Stimulated activated CD4-positive, alpha-beta T cell treated with anti-CD3 and anti-CD28 coated beads, Interleukin-15, amount 100 ng/mL, for 1 hour (primary cell): ENCODE measurements around the gene PAPPA.

Experiments used
- DNase-seq, 2 donors: peaks; one replicate each; pipeline ENCODE4 v3.0.0-alpha.2; 2020; ENCODE audit warnings: low read depth in 1 of 2, low spot score in 1 of 2

Gene PAPPA

DNA sequence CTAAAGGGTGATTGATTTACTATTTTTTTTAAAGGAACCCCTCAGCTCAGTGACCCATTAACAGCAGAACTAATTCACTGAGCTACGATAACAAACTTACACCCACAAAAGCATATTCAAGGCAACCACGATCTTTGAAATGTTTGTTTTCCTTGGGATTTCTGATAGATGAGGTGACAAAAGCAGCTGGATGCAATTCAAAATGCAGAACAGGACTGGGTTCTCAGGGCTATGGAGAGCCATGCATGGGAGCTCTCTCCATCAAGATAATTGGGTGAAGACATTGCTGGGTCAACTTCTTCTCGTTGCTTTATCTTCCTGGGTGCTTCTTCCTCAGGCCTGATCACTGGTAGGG is 60.1 kb downstream of the PAPPA start:
- DNase-seq: no peak

DNA sequence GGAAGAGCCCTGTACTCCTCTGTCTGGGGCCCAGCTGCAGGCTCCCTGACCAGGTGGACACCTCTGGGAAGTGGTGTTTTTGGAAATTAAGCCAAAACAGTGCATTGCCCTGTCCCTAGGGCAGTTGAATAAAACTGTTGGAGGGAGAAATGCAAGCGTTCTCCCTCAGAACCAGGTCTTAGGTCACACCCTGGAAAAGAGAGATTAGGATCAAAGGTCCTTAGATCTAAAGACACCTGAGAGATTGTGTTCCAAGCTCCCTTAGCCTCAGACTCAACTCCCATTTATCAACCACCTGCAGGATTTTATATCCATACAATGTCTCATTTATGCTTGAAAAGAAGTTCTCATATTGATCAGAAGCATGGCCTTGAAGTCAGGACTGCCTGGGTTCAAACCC is 64.8 kb downstream of the PAPPA start:
- DNase-seq: no peak

GRCh38 chr9:116219686-116220085 is 66.1 kb downstream of the PAPPA start:
- no peak for DNase-seq

- no peak for DNase-seq
These were observed 70.3 kb downstream of the PAPPA start for GRCh38 chr9:116223926-116224325.

GRCh38 chr9:116230051-116230632 is 76.6 kb downstream of the PAPPA start:
- DNase-seq: no peak

- DNase-seq: no peak
These were observed 79.0 kb downstream of the PAPPA start for GRCh38 chr9:116232424-116233159.

DNA sequence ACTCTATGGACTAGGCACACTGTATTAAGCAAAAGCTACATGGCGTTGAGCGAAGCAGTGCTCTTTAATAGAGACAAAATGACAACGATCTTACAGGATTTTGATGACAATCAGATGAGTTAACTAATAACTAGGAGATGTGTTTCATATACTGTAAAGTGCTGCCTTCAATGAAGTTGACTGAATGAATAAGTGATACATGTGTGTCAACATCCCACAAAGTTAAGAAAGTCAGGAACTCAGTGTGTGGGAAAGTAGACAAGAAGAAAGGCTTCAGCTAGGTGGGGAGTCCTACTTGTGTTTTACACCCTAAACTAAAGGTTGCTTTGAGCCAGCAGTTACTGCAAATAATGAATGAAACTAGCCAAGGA is 79.6 kb downstream of the PAPPA start:
- no peak for DNase-seq

GRCh38 chr9:116234081-116234480 is 80.5 kb downstream of the PAPPA start:
- DNase-seq: no peak

- DNase-seq: no peak
These were observed 83.4 kb downstream of the PAPPA start for GRCh38 chr9:116236979-116237378.

GRCh38 chr9:116237456-116237855 is 83.9 kb downstream of the PAPPA start:
- DNase-seq: no peak

DNA sequence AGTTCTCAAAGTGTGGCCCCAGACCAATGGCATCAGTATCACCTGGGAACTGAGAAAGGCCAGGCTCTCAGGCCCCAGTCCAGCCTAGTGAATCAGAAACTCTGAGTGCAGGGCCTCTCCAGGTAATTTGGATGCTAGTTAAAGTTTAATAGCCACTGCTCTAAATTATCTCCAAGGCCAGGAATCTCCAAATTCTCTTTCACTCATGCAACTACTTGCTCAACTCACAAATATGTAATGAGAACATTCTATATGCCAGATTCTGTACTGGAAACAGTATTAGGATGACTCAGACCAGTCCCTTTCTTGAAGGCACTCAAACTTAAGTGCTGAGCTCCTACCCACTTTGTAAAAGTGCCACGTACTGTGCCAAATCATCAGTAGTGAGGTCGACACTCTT is 84.6 kb downstream of the PAPPA start:
- DNase-seq: no peak

DNA sequence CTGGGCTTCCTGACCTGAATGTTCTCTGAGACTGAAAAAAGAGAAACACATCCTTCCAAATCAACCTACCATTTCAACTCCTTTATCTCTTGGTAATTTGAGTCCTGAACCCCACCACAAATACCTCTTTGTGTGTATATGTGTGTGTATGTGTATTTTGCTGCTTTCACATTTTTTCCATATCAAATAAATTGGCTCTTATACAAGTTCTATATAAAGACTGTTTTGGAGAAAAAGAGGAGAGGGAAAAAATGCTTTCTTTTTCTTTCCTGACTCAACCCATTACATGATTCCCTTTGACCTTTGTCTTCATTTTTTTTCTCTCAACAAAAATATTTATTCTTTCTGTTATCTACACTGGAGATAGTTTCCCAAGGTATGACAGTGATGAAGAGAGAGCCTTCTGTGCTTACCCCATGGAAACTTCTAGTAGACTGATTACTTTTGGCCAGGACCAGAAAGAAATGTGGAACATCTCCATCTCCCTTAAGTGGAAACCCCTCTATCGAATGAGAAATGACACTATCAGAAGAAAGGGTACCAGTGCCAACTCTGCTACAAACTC is 85.3 kb downstream of the PAPPA start:
- DNase-seq: no peak

DNA sequence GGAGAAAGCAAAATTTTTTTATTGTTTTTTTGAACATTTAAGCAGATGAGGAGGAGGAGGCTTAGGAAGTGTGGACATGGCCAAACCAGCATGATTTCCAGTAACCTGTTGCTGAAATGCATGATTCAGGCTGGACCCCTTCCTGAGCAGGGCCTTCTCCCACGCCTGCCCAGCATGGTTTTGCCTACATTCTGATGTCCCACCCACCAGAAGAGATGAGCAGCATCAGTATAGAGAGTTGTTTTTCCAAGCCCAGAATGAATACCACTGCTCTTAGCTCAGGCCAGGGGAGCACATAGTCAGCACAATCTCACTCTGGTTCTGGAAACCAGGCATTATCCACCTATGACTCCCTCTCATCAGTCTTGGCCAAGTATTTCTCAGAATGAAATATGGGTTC is 90.1 kb downstream of the PAPPA start:
- no peak for DNase-seq

DNA sequence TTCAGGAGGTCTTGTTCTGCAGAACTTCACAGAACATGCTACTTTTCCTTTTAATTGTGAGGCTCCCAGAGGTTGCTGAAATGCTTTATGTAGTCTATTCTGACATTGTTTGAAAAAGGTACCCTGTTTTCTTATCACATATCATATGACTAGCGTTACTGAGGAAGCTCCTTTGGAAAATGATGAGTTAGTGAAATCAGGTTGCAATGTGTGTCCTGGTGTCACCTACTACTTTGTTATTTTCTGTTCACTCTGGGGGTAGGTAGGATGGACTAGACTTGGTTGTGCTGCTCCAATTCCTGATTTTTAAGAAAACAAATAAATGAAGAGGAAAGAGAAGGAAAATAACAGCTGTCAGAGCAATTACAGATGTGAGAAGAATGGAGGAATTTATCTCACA is 93.7 kb downstream of the PAPPA start:
- DNase-seq: no peak

DNA sequence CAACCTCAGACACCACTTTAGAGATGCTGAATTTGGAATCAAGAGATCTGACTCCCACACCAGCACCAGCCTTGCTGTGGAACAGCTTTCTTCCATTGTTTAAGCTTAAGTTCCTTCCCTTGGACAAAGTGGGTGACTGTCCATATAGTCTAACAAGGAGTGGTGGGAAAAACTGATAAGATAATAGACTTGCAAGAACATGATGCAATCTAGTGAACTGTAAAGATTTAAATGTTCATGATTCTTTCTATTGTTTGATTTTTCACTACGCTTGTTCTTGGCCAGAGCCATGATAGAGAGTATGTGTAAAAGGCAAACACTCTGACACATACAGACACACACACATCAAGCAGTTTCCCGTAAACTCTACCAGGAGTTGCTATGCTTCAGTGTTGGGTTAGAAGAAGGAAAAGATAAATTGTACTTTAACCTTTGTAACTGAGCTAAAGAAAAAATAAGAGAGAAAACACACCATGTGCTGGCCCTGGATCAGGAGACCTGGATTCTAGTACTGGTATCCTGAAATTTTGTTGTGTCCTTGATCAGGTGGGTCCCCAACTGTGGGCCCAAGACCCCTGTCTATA is 94.3 kb downstream of the PAPPA start:
- DNase-seq: no peak

DNA sequence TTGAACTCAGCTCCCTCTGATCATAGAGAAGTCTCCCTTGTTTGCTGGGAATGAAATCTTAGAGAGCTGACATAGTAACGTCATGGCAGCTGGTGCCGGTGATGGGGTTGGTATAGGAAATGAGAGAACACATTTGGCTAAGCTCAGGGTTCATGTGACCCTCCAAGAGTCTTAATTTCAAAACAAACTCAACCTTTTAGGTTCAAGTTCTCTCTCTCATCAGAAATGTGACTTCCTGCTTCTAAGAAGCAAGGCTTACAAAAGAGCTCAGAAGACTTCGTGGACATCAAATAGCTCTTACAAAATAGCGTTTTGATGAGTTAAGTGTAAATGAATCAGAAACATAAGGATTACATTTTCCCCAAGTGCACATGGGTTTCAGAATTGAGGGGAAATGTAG is 97.3 kb downstream of the PAPPA start:
- no peak for DNase-seq

DNA sequence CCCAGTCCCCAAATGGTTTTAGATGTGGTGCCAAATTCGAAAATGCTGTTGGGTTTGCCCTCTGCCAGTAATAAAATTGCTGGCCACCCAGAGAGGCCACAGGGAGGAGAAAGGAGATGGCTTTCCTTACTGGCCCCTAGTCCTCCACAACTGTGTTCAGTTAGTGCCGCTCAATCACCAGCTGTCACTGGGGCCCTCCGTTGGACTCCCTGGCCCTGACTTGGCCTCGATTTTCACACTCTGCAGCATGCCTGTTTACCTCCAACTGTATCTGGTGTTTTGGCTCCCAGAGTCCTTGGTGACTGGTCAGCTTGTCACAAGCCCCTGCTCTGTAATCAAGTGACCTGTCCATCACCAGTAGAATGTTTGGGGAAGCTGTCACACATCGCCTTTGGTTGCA is 97.8 kb downstream of the PAPPA start:
- no peak for DNase-seq

DNA sequence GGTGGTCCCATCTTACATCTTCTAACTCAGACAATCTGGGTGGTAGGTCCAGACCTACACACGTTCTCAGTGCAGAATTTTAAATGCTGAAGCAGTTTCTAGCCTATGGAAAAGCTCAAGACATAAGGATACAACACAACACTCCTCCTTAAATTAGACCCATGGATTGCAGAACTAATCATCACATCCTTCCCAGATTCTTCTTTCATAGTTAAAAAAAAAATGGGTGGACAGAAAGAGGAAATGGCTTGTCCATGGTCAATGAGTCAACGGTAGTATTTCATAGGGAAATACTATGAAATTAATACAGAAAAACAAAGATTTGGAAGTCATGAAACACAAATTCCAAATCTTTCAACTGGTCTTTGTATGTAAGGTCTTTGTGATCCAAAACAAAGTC is 106.9 kb downstream of the PAPPA start:
- DNase-seq: no peak

DNA sequence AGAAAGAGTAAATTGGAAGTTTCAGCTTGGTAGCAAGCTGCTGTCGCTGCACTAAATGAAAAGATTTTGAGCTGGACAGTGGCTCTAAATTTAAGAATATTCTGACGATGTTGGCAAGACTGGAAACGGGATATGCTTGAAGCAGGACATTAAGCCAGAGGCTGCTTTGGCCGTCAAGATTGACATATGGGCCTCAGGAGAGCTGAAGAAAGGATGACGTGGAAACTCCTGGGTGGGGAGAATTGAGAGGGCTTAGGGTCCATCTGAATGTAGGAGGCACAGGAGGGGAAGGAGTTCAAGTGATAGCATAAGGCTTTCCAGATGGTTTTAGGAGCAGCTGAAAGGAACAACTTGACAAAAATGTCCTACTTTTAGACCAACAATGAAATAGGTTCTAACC is 108.9 kb downstream of the PAPPA start:
- no peak for DNase-seq

GRCh38 chr9:116264361-116264760 is 110.8 kb downstream of the PAPPA start:
- no peak for DNase-seq

GRCh38 chr9:116267021-116267420 is 113.4 kb downstream of the PAPPA start:
- DNase-seq: no peak

DNA sequence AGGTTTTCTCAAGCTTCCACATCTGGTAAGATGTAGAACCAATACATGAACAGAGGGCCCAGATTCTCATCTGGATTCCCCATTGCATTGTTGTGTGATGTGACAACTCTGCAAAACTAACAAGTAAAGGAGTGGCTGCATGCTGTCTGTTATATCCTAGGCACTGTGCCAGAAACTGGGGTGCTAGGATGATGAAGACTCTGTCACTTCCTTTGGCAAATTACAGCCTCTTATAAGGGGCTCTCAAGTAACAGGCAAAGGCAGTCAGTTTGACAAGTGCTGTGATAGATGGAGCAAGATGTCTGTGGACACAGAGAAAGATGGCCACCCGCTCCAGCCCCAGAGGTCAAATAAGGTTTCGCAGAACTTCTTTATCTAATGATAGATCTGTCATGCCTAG is 115.7 kb downstream of the PAPPA start:
- no peak for DNase-seq

DNA sequence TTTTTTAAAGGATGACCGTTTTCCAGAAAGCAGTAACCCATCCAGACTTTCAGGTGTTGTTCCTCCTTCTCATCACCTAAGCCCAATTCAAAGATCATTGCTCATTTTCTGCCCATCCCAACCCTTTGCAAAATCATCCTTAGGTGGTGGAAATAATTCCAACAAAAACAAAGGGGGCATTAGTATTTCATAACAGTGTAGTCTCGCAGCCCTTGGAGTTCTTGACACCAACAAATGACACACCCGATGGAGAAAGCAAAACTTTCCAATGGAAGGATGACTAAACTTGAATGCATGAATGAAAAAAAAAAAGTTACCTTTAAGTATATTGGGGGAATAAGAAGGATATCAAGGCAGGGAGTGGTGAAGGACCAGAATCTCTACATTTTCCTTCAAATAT is 117.0 kb downstream of the PAPPA start:
- DNase-seq: no peak
